ENCODE results near the gene EFCAB8.
"Not testable (repeated sequence)": the region's sequence is repeated elsewhere in the genome, so short reads cannot be mapped to it uniquely, and the experiment has no call there.

EFCAB8 gene

GRCh38 chr20:32957459-32957858, 98.7 kb downstream of the EFCAB8 start:
- DNase-seq (ENCODE audit: low read depth, low spot score): no peak

GRCh38 chr20:32958574-32958973, 99.9 kb downstream of the EFCAB8 start:
- DNase-seq (ENCODE audit: low read depth, low spot score): no peak

- no peak for DNase-seq (ENCODE audit: low read depth, low spot score)
Measured at GRCh38 chr20:32959351-32960221, 100.9 kb downstream of the EFCAB8 start.

GRCh38 chr20:32960222-32960518, 101.4 kb downstream of the EFCAB8 start:
- DNase-seq (ENCODE audit: low read depth, low spot score): no peak

- DNase-seq (ENCODE audit: low read depth, low spot score): no peak
Measured at GRCh38 chr20:32960849-32961731, 102.4 kb downstream of the EFCAB8 start.

- DNase-seq (ENCODE audit: low read depth, low spot score): no peak
Measured at GRCh38 chr20:32962053-32962452, 103.3 kb downstream of the EFCAB8 start.

- DNase-seq (ENCODE audit: low read depth, low spot score): not testable (repeated sequence)
Measured at GRCh38 chr20:32962646-32963045, 103.9 kb downstream of the EFCAB8 start.

GRCh38 chr20:32963176-32963575, 104.5 kb downstream of the EFCAB8 start:
- no peak for DNase-seq (ENCODE audit: low read depth, low spot score)

GRCh38 chr20:32964575-32964974, 105.9 kb downstream of the EFCAB8 start:
- no peak for DNase-seq (ENCODE audit: low read depth, low spot score)

GRCh38 chr20:32965115-32965514, 106.4 kb downstream of the EFCAB8 start:
- DNase-seq (ENCODE audit: low read depth, low spot score): no peak

GRCh38 chr20:32965581-32966373, 107.1 kb downstream of the EFCAB8 start:
- no peak for DNase-seq (ENCODE audit: low read depth, low spot score)

- no peak for DNase-seq (ENCODE audit: low read depth, low spot score)
Measured at GRCh38 chr20:32966382-32966781, 107.7 kb downstream of the EFCAB8 start.

- DNase-seq (ENCODE audit: low read depth, low spot score): no peak
Measured at GRCh38 chr20:32966881-32967781, 108.4 kb downstream of the EFCAB8 start.

- DNase-seq (ENCODE audit: low read depth, low spot score): no peak
Measured at GRCh38 chr20:32967961-32968457, 109.3 kb downstream of the EFCAB8 start.

- no peak for DNase-seq (ENCODE audit: low read depth, low spot score)
Measured at GRCh38 chr20:32968478-32969241, 109.9 kb downstream of the EFCAB8 start.

GRCh38 chr20:32969356-32970114, 110.8 kb downstream of the EFCAB8 start:
- no peak for DNase-seq (ENCODE audit: low read depth, low spot score)

GRCh38 chr20:32970115-32970972, 111.6 kb downstream of the EFCAB8 start:
- DNase-seq (ENCODE audit: low read depth, low spot score): no peak

GRCh38 chr20:32970973-32971300, 112.2 kb downstream of the EFCAB8 start:
- DNase-seq (ENCODE audit: low read depth, low spot score): no peak

All from smooth muscle cell of the brain vasculature (primary cell).